Retina (tissue), 1 donor: ENCODE measurements around the gene PUSL1.

ENCODE experiments used
- DNase-seq: peaks from one replicate; pipeline ENCODE4 v3.0.0-alpha.2; 2016

The PUSL1 gene

DNA sequence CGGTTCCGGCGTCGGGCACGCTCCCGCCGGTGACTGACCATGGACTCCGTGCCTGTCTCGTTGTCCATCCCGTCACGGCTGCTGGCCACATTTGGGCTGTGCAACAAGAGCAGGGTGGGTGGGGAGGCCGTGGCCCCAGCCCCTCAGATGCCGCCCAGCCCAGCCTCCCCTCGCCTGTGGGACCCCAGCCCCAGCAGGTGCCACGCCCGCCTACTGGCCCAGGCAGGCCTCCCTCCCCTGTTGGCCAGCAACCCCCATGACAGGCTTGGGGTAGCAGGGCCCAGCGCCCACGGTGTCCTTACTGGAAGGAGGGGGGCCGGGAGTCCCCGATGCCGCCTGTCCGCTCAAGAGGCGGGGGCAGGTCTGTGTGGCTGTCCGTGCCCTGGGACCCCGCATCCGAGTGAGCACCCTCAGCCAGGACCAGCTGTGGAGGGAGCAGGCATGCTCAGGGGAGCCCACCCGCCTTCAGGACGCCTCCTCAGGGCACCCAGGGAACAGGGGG lies 33.7 kb downstream of the PUSL1 start:
- DNase-seq: no peak

DNA sequence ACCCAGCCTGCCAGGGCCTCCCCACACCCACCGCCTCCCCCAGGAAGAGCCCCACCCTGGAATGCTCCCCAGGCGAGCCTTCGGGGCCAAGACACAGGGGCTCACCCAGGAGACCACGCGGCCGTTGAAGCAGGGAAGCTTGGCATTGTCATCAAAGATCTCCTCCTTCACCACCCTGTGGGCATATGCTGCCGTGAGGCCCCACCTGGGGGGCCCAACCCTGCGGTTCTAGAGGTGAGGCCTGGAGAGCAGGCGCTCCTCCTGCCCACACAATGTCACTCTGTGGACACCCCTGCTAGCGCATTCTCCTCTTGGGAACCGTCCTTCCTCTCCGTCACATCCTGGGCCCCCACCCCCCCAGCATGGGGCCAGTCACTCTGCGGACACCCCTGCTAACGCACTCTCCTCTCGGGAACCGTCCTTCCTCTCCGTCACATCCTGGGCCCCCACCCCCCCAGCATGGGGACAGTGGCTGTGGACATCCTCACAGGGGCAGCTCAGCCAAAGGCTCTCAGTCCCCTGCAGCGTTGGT lies 34.3 kb downstream of the PUSL1 start:
- DNase-seq: no peak

DNA sequence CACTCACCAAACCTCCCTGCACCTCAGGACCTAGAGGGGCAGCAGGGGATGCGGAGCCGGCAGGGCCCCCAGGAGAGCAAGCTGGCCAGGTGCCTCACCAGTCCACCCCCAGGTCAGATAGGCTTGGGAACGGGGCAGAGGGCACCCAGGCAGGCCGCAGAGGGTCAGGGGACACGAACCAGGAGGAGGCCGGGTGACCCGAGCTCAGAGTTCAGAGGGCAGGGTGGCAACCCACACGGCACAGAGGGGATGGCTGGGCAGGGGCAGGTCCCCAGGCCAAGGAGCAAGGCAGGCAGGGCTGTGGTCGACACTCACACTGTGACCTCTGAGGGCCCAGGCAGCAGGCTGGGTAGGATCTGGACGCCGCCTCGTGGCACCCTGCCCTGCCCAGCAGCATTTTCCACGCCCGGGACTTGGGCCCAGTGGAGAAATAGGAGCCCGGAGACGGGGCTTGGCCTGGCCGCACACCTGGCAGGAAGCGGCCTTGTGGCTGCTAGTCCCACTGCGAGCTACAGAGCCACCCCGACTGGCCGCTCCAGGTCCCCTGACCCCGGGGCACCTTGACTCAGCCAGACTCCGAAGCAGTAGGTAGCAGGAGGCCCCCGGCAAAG lies 35.5 kb downstream of the PUSL1 start:
- DNase-seq: no peak

DNA sequence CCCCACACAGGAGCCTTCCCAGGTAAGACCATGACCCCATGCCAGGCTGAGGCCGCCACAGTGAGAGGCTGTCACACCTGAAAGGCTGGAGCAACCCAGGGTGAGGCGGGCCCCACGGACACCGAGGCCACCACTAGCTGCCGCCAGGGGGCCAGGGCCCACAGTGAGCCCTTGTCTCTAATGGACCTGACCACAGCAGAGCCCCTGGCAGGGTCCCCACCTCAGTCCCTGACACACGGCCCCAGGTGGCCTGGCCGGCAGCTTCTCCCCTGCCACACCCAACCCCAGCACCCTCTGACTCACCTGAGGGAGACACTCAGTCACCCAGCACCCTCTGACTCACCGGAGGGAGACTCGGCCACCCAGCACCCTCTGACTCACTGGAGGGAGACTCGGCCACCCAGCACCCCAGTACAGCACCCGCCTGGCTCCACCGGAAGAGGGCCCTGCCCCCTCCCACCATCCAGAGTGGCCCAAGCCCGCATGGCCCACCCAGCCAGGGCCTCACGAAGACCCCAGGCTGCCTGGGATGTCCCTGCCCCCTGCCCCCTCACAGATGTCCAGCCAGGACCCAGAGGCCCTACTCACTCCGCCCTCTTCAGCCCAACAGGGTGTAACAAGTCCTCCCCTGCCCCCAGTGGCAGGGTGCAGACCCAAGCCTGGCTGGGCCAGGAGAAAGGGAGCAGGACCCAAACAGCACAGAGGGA lies 36.4 kb downstream of the PUSL1 start:
- DNase-seq: no peak

DNA sequence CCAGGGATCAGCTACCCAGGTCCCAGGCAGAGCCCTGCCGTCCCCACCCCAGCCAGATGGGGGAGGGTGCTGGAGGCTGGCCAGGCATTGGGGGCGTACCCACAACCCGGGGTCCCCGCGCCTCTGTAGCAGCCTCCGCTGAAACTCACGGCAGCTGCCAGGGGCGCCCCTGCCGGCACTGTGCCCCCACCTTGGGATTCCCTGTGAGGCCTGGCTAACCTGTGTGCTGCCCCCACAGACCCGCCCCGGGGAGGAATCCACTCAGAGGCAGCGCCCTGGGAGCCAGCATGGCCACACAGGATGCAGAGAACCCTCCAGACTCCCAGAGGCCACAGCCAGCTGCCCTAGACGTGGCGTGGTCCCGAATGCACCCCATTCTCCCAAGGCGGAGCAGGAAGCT lies 37.0 kb downstream of the PUSL1 start:
- no peak for DNase-seq

DNA sequence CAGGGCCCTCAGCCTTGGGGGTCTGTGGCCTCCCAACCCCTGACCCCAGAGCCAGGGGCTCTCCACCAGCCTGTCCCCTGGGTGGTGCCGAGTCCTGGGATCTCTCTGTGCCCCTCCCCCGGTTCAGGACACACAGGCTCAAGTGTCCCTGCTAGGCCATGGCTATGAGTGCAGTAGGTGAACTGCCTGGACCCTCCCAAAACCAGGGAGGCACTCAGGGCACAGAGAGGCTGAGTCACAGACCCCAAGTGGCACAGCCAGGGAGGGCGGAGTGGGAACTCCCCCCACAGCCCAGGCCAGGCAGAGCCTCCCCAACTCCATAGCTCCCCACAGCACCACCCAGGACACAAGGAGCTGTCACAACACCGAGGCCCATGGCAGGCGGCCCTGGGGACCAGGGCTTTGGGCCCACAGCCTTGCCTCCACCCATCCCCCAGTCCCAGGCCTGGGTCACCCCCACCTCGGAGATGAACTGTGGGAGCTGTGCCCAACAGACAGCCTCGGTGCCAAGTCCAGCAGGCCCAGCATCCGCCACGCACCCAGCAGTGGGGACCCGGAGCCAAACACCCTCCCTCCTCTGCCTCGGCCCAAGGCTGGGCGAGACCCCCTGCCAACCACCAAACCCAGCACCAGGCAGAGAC lies 37.6 kb downstream of the PUSL1 start:
- DNase-seq: no peak

DNA sequence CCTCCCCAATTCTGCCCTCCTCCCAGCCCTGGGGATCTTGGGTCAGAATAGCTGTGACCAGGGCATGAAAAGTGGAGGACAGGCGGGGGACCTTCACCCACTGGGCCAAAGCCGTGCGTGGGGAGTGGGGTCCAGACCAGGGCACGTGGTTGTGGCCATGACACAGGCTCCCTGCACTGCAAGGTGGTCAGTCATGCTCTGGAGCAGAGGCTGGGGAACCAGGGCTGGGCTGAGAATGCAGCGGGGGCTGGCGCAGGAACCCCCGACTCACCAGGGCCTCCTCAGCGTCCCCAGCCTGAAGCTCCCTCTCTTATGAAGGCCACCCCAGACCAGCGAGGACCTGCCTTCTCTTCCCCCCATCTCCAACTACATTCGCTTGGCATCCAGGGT lies 38.1 kb downstream of the PUSL1 start:
- DNase-seq: no peak

DNA sequence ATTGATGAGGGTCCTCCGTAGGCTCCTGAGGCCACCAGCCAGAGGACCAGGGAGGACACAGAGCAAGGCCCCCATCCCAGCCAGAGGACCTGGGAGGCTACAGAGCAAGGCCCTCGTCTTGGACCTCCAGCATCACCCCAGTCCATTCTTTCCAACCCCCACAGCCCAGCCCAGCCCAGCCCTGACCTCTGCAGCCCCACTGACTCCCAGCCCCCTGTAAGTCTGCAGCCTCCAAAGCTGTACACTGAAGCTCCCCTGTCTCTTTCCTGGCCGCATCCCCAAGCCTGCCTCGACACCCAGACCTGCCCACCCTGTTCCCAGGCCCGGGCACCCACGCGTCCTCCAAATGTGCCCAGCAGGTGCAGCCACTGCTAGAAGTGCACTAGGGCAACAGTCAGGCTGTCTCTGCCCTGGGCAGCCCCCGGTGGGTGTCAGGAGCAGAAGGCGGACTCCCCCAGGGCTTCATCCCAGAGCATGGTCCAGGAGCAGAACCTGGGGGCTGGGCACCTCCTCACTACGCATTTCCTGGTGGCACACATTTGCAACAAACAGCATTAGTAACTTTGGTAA lies 38.7 kb downstream of the PUSL1 start:
- DNase-seq: no peak

DNA sequence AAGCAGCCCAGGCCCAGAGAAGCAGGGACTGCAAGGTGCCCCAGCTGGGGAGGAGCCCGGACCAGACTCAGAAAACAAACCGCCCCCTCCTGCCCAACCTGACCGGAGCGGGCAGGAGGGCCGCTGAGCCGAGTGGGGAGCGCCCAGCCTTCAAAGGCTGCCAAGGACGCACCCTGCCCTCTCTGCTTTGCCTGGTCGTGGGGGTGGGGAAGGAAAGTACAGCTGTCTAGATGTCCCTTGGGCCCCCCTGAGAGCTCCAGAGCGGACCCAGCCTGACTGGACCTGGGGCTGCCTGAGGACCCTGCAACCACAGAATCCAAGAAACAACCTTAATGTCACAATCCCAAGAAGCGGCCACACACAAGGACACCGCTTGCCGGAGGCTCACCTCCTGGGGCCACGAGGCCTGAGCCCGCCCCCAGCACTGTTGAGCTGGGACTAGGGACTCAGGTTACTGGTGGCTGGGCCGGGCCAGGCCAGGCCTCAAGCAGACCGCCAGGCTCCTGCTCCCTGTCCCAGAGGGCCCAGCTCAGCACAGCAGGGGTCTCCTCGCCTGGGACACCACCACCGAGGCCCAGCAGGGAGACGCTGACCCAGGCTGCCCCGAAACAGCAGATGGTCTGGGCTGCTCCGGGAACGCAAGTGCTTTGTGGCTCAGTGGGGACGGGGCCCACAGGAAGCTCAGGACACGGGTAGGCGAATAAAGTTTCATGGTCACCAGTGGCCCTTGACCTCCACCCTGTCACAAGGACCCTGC lies 39.4 kb downstream of the PUSL1 start:
- DNase-seq: peak; percentile 50

DNA sequence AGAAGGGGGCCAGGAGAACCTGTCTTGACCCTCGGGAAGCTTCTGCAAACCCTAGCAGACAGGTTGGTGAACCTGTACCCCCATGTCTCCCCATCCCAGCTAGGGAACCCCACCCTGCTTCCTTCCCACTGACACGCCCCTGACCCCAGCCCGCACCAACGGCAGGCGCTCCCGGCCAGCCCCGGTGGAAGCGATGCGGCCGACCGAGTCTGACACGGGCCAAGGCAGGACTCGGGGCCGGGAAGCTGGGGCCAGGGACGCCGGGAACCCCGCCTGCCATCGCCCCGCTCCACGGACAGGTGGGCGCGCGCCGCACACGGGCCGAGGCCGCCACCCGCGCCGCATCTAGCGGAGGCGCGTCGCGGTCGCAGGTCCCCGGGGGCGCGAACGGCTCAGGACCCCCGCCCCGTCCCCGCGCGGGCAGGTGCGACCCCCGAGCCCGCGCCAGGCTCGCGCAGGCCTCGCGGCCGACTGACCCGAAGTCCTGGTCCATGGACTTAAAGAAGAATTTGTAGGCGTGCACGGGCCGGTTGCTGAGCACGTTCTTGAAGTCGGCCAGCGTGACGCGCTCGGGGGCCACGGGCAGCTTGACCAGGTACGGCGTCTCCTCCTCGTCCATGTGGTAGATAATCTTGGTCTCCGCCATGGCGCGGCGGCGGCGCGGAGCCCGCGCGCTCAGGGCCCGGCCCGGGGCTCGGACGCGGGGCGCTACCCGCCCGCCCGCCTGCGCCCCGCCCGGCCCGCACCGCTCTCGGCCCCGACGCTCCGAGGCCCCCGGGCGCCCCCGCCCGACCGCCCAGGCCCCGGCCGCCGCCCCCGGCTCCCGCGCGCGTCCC lies 40.2 kb downstream of the PUSL1 start:
- peak; percentile 48 for DNase-seq

DNA sequence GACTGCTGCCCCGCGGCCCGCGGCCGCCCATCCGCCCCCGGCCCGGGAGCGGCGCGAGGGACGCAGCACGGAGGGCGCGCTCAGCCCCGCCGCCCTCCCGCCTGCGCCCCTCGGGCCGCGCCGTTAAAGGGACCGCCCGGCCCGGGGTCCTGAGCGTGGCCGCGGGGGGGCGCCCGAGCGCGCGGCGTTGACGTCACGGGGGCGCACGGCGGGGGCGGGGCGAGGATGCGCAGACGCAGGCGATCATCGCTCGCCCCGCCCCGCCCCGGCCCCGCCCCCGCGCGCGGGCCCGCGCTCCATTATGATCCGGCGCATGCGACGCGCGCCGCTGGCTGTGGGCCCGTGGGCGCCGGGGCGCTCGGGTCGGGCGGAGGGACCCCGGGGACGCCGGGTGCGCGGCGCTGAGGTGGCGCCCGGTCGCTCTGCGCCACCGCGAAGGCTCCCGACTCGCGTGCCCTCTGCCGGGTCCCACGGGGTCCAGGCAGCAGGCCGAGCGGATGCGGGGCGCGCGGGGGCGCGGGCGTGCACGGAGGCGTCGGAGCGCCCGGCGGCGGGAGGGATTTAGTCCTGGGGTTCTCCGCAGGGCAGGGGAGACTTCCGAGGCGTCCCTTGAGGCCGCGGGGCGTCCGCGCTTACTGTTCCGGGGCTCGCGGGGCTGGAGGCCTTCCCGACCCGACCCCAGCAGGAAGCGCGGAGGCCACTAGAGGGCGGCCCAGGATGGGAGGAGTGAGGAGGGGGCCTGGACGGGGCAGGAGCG lies 41.0 kb downstream of the PUSL1 start, which contains the start of gene DVL1:
DVL1 (minus strand) TSS at position 163 of the 757 bp plus-strand sequence. CDS start 353 bp downstream, outside the sequence.
- peak; percentile 88 for DNase-seq

DNA sequence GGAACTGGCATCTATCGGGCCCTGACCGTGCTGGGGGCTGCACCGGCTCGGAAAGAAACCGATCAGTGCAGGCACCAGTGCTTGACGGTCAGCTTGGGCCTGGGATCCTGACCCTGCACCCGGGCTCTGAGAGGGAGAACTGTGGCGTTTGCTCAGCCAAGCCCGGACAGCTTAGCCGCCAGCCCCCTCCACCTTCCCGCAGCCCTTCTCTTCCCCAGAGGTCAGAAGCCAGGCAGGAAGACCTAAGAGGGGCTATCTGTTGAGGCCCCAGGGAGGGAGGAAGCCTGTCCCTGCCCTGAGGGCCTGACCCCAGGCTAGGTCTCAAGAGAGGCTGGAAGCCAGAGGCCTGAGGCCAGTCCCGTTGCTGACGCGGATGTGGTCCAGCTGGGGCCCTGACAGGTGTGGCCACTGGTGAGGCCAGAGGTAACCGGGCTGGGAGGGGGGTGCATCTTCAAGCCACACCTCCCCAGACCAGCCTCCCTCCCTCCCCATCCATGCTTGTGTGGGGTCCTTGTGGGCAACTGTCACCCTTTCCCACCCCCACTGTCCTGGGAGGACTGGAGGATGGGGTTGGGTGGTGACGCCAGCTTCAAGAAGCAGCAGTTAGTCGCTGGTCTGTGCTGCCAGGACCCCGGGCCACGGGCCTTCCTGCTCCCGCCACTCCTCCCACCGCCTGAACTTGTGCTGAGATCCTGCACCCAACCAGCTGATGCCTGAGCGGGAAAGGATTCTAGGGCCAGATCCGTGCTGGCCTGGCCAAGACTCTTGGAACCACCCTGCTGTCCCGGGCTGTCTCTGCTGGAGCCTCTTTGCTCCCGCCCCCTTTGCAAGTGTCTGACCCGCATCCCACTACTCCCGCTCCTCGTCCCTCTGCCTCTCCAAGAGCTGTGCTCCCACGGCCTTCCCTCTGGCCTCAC lies 43.4 kb downstream of the PUSL1 start:
- peak; percentile 51 for DNase-seq

DNA sequence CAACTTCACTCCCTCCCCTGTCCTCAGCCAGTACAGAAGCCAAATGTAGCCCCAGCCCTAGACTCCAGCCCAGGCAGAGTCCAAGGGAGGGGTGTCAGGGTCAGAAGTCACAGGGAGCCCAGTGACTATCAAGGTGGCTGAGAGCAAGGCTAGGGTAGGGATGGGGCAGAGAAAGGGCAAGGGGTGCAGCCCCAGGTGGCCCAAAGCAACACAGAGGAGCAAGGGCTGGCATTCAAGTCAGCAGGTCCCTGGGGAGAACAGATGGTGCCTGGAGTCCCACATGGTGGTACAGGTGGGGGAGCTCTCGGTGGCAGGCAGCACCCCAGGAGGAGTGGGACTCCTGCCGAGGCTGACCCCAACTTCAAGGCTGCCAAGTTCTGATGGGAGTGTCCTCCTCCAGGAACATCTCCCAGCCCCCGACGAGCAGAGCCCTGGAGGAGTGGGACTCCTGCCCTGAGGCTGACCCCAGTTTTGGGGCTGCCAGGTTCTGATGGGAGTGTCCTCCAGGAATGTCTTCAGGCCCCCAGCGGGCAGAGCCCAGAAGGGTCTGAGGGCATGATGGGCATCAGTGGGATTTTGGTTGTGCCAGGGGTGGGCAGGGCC lies 44.5 kb downstream of the PUSL1 start:
- no peak for DNase-seq

DNA sequence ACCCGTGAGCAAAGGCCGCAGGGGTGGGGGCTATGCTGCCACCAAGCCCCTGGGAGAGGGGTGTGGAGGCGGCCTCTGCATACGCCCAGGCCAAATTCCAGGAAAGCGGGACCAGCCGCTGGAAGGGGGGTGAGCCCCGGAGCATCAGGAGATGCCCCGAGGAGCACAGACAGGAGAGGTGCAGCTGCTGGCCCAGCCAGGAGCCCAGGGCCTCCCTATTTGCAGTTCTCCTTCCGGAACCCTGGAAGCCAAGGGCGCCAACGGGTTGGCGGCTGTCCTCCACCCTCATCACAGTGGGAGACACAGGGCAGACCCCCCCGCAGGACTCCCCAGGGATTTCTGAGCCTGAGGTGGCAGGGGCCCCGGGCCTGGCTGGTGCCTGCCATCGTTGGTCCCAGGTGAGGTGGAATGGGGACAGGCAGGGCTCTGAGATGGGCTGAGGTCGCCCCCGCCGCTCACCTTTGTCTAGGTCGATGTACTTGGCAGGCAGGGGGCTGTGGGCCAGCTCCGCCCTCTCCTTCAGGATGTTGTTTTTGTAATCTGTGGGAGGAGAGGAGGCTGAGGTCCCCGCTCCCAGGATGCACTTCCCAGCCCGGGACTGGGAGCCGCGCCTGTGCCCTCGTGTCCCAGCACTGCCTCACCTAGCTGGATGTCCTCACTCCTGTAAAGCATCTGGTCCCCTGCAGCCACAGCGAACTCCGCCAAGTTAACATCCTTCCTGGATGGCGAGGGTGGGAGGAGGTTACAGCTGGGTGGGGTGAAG lies 45.2 kb downstream of the PUSL1 start:
- no peak for DNase-seq

DNA sequence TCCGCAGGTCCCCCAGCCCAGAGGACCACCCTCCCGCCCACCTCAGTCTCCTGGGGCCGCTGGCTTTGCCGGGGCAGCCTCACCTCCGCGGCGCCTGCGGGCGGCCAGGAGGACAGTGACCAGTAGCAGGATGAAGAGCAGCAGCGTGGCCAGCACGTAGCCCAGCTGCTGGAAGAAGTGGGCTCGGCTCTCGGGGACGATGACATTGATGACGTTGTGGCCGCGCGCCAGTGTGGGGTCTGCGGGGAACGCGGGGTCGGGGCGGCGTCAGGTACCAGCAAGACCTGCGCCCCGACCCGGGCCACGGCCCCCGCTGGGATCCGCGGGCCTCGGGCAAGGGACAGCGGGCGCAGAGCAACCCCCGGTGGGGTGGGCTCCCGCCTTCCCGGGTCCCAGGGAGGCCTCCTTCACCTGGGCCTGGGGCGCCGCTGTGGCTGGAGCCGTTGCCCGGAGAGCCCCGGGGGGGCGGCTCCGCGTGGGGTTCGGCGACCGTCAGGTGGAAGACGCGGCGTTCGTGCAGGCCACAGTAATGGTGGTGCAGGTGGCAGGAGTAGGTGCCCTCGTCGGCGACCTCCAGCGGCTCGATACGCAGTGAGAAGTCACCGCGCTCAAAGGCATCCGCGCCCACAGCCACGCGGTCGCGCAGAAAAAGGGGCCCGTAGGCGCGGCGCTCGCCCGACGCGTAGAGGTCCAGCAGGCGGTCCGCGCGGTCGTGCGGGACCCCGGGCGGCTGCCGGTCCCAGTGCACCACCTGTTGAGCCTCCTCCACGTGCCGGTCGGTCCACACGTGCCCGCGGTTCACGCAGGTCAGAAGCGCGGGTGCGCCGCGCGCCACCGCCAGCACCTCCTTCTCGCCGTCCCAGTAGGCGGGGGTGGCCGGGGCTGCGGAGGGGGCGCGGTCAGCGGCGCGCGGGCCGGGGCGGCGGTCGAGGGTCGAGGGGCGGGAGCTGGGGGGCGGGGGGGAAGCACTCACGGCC lies 46.2 kb downstream of the PUSL1 start:
- no peak for DNase-seq

DNA sequence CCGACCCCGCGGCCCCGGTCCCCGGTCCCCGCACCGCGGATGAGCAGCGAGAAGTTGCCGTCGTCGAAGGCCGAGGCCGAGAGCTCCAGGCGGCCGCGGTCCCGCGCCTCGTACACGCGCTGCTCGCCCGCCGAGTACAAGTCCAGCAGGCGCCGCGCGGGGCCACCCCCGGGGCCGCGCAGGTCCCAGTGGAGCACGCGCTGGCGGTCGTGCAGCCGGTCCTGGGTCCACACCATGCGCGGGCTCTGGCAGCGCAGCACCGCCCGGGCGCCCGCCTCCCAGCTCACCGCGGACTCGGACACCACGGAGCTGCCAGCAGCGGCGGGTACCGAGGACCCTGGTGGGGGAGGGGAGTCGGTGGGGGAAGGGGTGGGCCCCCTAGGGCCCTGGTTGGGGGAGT lies 47.0 kb downstream of the PUSL1 start:
- DNase-seq: peak; percentile 55

DNA sequence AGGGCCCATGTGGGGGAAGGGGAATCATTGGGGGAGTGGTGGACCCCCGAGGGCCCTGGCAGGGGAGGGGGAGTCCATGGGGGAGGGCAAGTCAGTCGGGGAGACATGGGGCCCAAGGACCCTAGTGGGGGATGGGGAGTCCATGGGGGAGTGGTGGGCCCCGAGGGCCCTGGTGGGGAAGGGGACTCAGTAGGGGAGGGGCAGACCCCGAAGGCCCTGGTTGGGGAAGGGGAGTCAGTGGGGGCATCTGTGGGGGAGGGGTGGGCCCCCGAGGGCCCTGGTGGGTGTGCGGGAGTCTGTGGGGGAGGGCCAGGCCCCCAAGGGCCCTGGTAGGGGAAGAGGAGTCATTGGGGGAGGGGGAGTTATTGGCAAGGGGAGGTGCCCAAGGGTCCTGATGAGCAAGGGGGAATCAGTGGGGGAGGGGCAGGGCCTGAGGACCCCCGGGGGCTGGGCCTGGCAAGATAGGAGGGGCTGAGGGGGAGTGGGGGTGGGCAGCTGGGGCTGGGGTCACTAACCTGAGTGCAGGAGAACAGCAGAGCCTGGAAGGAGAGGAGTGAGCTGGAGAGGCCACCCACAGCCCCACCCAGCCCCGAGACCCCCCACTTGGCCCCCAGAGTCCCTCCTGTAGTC lies 47.9 kb downstream of the PUSL1 start:
- DNase-seq: no peak
